HG03060 (cell line): ENCODE measurements around the gene DDIT3.
"Not testable (repeated sequence)": the region's sequence is repeated elsewhere in the genome, so short reads cannot be mapped to it uniquely, and the experiment has no call there.

Experiments used
- ATAC-seq: cut with Tn5 transposase; IDR thresholded peaks from one replicate; pipeline ENCODE4 v1.9.1; 2021; ENCODE audit warnings: low read depth, moderate number of reproducible peaks; ENCODE audit not compliant: unreplicated experiment

The DDIT3 gene

GRCh38 chr12:57520053-57520818, at the start of gene DDIT3:
Gene DDIT3, minus strand, starts transcription at chr12:57520514. Its CDS starts 3,108 bp downstream, at chr12:57517406.
- peak; percentile 59 for ATAC-seq

GRCh38 chr12:57569858-57570257, 49.5 kb upstream of the DDIT3 start:
- ATAC-seq = no peak

- ATAC-seq = no peak
These were observed 48.5 kb upstream of the DDIT3 start for GRCh38 chr12:57568838-57569237.

GRCh38 chr12:57564178-57564740, 43.9 kb upstream of the DDIT3 start:
- ATAC-seq = no peak

GRCh38 chr12:57563358-57563757, 43.0 kb upstream of the DDIT3 start:
- ATAC-seq = no peak

GRCh38 chr12:57561117-57561516, 40.8 kb upstream of the DDIT3 start:
- ATAC-seq = not testable (repeated sequence)

- ATAC-seq = no peak
These were observed 40.2 kb upstream of the DDIT3 start for GRCh38 chr12:57560516-57560915.

GRCh38 chr12:57558864-57559263, 38.5 kb upstream of the DDIT3 start:
- no peak for ATAC-seq

GRCh38 chr12:57554897-57555296, 34.6 kb upstream of the DDIT3 start:
- no peak for ATAC-seq

GRCh38 chr12:57554453-57554852, 34.1 kb upstream of the DDIT3 start:
- ATAC-seq = no peak

GRCh38 chr12:57553343-57554202, 33.3 kb upstream of the DDIT3 start:
- no peak for ATAC-seq

- ATAC-seq = no peak
These were observed 32.6 kb upstream of the DDIT3 start for GRCh38 chr12:57552835-57553313.

- no peak for ATAC-seq
These were observed 32.0 kb upstream of the DDIT3 start for GRCh38 chr12:57552306-57552651.

GRCh38 chr12:57551637-57552305, 31.5 kb upstream of the DDIT3 start:
- no peak for ATAC-seq

- ATAC-seq = no peak
These were observed 30.6 kb upstream of the DDIT3 start for GRCh38 chr12:57550641-57551549.

GRCh38 chr12:57549909-57550640, 29.8 kb upstream of the DDIT3 start, which contains the start of gene KIF5A:
Gene KIF5A, plus strand, starts transcription at chr12:57550044. Its CDS starts 228 bp downstream, at chr12:57550272.
- ATAC-seq = no peak

- no peak for ATAC-seq
These were observed 29.0 kb upstream of the DDIT3 start for GRCh38 chr12:57549203-57549908.

- no peak for ATAC-seq
These were observed 28.2 kb upstream of the DDIT3 start for GRCh38 chr12:57548488-57548887.
